ENCODE results near the gene CYP4F8.
"Not testable (repeated sequence)": the region's sequence is repeated elsewhere in the genome, so short reads cannot be mapped to it uniquely, and the experiment has no call there.

CYP4F8 gene

GRCh38 chr19:15614507-15615379 lies at the start of gene CYP4F8:
TSS of gene CYP4F8 (plus strand) at chr19:15615218. CDS start at chr19:15615617, 399 bp downstream.
- no peak for DNase-seq (ENCODE audit: low read depth)

- DNase-seq (ENCODE audit: low read depth) = no peak
These were observed 44.6 kb upstream of the CYP4F8 start for GRCh38 chr19:15570420-15570819.

- no peak for DNase-seq (ENCODE audit: low read depth)
These were observed 39.6 kb upstream of the CYP4F8 start for GRCh38 chr19:15575406-15575805.

- no peak for DNase-seq (ENCODE audit: low read depth)
These were observed 38.4 kb upstream of the CYP4F8 start for GRCh38 chr19:15576526-15577156.

GRCh38 chr19:15577184-15577771 lies 37.7 kb upstream of the CYP4F8 start:
- DNase-seq (ENCODE audit: low read depth) = no peak

GRCh38 chr19:15583346-15583745 lies 31.7 kb upstream of the CYP4F8 start:
- DNase-seq (ENCODE audit: low read depth) = no peak

GRCh38 chr19:15584095-15584494 lies 30.9 kb upstream of the CYP4F8 start:
- no peak for DNase-seq (ENCODE audit: low read depth)

- DNase-seq (ENCODE audit: low read depth) = peak; percentile 45
These were observed 30.4 kb upstream of the CYP4F8 start for GRCh38 chr19:15584541-15585115.

- DNase-seq (ENCODE audit: low read depth) = no peak
These were observed 27.4 kb upstream of the CYP4F8 start for GRCh38 chr19:15587663-15588062.

- DNase-seq (ENCODE audit: low read depth) = no peak
These were observed 26.8 kb upstream of the CYP4F8 start for GRCh38 chr19:15588265-15588664.

GRCh38 chr19:15589760-15590451 lies 25.1 kb upstream of the CYP4F8 start:
- DNase-seq (ENCODE audit: low read depth) = no peak

GRCh38 chr19:15591796-15592195 lies 23.2 kb upstream of the CYP4F8 start:
- DNase-seq (ENCODE audit: low read depth) = no peak

GRCh38 chr19:15592506-15592905 lies 22.5 kb upstream of the CYP4F8 start:
- not testable (repeated sequence) for DNase-seq (ENCODE audit: low read depth)

- not testable (repeated sequence) for DNase-seq (ENCODE audit: low read depth)
These were observed 21.3 kb upstream of the CYP4F8 start for GRCh38 chr19:15593766-15594165.

GRCh38 chr19:15595069-15595468 lies 19.9 kb upstream of the CYP4F8 start:
- no peak for DNase-seq (ENCODE audit: low read depth)

- DNase-seq (ENCODE audit: low read depth) = not testable (repeated sequence)
These were observed 6.8 kb upstream of the CYP4F8 start for GRCh38 chr19:15607978-15608925.

GRCh38 chr19:15609261-15609660 lies 5.8 kb upstream of the CYP4F8 start:
- DNase-seq (ENCODE audit: low read depth) = no peak

GRCh38 chr19:15612342-15612741 lies 2.7 kb upstream of the CYP4F8 start:
- DNase-seq (ENCODE audit: low read depth) = no peak

- DNase-seq (ENCODE audit: low read depth) = no peak
These were observed 1.7 kb upstream of the CYP4F8 start for GRCh38 chr19:15613338-15613737.

- DNase-seq (ENCODE audit: low read depth) = no peak
These were observed 508 bp downstream of the CYP4F8 start for GRCh38 chr19:15615526-15615925.

GRCh38 chr19:15616183-15616582 lies 1.2 kb downstream of the CYP4F8 start:
- DNase-seq (ENCODE audit: low read depth) = no peak

Measured in iris pigment epithelial cell (primary cell).